ENCODE data around the gene ACER3. TPM values are rescaled to one million over a fixed set of nuclear protein-coding genes. Genes with fewer than 3 reads are reported as not detected.

The ACER3 gene
- total RNA-seq, 1 donor from 2014 or later = 30.1 TPM

Other genes starting within 250 kb of the ACER3 start
- gene LRRC32, start 190.2 kb upstream of the ACER3 start, total RNA-seq = 80.8 and 98.6 TPM in 2 replicates
- gene TSKU, start 77.6 kb upstream of the ACER3 start, total RNA-seq = 4.4 and 8.7 TPM in 2 replicates
- gene B3GNT6, start 173.5 kb downstream of the ACER3 start, total RNA-seq = not detected in 2 replicates
- 5.6 and 8.5 TPM in 2 replicates for gene CAPN5, start 206.1 kb downstream of the ACER3 start, total RNA-seq
- gene OMP, start 241.9 kb downstream of the ACER3 start, total RNA-seq = 0.47 TPM in 1 of 2 replicates, not detected in the other